GM13976 (cell line): ENCODE data around the gene PGBD4.
"Not testable (repeated sequence)": the region's sequence is repeated elsewhere in the genome, so short reads cannot be mapped to it uniquely, and the experiment has no call there.

ENCODE experiments used
- DNase-seq: peaks from one replicate; pipeline ENCODE4 v3.0.0; 2012; ENCODE audit warnings: low spot score
- in situ Hi-C: fragments of 300-500 bp; cut with MboI; formaldehyde crosslinking; loops from one replicate; pipeline ENCODE4 v1.12.0; 2022; ENCODE audit warnings: low sequenced_read_pairs, mixed read lengths, inconsistent platforms; ENCODE audit not compliant: unreplicated experiment
- TF ChIP-seq, protein P1 (sequence below): IDR thresholded peaks from 2 replicates; pipeline ENCODE4 v1.5.1; 2012; ENCODE audit warnings: borderline replicate concordance, mild to moderate bottlenecking; ENCODE audit not compliant: insufficient read depth; ENCODE audit errors: extremely low read depth, missing control alignments, control extremely low read depth

Gene PGBD4

DNA sequence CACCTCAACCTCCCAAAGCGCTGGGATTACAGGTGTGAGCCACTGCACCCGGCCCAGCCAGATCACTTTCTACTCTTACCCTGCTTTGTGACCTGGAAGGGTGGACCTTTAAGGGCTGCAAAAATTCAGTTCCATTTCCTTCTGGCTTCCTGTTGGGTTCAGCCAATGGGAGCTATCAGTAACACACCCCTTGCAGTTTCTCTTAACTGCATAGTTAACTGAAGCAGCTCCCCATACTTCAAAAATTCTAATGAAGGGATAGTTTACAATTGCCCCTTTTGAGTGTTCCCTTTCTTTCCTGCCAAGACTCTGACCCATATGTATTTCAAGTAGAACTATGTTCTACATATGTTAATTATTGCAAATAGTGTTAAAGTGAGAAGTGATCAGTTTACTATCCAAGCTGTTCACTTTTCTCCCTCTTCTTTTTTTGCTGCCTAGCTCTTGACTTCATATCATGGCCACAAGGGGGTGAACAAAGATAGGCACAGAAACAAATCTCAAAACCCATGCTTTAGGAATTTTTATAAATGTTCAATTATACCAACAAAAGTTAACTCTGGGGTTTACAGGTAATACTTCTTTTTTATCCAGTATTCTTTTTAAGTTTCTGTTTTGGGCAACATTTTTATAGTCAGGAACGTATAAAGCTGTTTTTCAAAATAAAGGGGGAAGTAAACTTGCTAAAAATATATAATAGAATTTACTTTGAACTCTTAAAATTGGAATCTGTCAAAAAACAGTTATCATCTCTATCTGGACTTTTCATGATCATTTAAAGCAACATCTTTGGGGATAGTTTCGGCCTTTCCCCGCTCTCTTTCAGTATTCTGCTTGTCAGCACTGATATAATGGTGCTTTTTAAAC is 8.1 kb downstream of the PGBD4 start:
- in situ Hi-C loops, result loop anchor here (10.0 kb wide), 1 partner anchor 105 kb away; the partner anchor contains the start of gene KATNBL1
- TF ChIP-seq, protein P1, sequence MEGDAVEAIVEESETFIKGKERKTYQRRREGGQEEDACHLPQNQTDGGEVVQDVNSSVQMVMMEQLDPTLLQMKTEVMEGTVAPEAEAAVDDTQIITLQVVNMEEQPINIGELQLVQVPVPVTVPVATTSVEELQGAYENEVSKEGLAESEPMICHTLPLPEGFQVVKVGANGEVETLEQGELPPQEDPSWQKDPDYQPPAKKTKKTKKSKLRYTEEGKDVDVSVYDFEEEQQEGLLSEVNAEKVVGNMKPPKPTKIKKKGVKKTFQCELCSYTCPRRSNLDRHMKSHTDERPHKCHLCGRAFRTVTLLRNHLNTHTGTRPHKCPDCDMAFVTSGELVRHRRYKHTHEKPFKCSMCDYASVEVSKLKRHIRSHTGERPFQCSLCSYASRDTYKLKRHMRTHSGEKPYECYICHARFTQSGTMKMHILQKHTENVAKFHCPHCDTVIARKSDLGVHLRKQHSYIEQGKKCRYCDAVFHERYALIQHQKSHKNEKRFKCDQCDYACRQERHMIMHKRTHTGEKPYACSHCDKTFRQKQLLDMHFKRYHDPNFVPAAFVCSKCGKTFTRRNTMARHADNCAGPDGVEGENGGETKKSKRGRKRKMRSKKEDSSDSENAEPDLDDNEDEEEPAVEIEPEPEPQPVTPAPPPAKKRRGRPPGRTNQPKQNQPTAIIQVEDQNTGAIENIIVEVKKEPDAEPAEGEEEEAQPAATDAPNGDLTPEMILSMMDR, result peak; percentile 64
- peak; percentile 38 for DNase-seq

DNA sequence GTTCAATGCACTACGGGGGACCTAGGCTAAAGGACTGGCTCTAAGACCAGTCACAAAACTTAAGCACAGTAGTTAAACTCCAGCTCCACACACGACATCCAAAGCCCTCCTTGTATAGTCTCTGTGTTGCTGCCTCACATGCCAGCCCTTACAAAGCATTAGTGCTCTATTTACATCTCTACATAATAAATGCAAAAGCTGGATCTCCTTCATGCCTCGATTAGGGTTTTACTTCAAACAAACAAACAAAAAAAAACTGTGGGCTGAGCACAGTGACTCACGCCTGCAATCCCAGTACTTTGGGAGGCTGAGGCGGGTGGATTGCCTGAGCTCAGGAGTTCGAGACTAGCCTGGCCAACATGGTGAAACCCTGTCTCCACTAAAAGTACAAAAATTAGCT is 9.6 kb downstream of the PGBD4 start:
- in situ Hi-C loops, result no loop called here
- TF ChIP-seq, protein P1, result no peak
- DNase-seq, result no peak

DNA sequence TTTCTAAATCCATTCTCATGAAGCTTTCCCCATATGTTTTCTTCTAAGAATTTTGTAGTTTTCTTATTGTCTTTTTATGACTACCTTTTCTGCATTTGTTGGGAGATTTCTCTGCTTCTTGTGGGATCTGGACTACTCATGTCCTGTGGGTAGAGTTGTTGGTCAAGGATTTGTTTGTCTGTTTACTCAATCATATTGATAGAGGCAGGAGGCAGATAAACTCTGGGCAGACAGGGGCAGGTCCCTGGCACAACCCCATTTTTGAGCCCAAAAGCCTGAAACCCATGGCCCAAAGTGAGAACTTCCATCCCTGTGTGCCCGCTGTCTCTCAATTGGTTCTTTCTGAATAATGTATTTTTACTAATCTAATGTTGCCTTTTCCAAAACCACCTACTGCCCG is 12.3 kb downstream of the PGBD4 start:
- TF ChIP-seq, protein P1, result no peak
- no peak for DNase-seq
- in situ Hi-C loops, result no loop called here

DNA sequence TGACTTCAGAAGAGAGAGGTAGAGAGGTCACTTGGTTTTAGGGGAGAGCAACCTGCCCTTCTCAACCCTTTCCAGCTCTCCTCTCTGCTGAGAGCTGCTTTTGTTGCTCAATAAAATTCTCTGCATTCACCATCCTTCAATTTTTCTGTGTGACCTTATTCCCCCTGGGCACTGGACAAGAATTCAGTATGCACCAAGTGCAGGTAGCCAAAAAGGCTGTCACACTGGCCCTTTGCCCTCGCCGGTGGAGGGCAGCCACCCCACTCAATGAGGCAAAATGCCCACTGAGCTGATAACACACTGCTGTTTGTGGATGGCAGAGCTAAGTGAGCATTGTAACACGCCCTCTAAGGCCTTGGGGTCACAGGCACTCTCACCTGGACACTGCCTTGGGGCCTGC is 12.9 kb downstream of the PGBD4 start:
- TF ChIP-seq, protein P1, result no peak
- no peak for DNase-seq
- in situ Hi-C loops, result no loop called here

DNA sequence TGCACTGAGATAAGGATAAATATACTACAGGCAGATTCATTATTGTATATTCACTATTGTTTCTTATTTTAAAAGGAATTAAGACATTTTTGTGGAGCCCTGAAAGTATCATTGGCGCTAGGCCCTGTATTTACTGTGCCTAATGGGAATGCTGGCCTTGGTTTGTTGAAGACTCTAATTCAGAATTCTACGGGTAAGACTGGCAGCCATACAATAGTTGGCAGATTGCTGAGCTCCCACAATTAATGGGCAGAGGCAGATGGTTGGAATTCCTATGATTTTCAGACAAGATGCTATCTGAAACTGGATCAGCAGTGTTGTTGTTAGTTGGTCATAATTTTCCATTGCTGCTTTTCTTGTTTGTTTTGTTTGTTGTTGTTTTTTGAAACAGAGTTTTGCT is 14.7 kb downstream of the PGBD4 start:
- TF ChIP-seq, protein P1, result no peak
- DNase-seq, result no peak
- in situ Hi-C loops, result no loop called here

DNA sequence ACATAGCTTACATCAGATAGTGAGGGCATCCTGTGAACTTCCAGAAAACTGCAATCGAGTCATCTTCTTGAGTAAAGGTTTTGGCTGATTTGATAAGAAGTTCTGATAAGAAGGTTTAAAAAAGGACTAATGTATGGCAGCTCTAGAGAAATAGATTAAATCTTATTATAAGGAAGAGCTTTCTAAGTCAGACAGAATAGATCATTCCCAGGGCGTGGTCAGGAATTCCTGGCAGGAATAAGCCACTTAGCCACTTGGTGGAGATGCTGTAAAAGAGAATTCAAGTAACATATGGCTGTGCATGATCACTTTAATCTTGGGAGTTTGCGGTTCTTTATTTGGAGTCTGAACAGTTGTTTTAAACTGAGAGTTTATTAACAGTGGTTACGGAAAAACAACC is 17.4 kb downstream of the PGBD4 start:
- no peak for DNase-seq
- in situ Hi-C loops, result no loop called here
- TF ChIP-seq, protein P1, result no peak

DNA sequence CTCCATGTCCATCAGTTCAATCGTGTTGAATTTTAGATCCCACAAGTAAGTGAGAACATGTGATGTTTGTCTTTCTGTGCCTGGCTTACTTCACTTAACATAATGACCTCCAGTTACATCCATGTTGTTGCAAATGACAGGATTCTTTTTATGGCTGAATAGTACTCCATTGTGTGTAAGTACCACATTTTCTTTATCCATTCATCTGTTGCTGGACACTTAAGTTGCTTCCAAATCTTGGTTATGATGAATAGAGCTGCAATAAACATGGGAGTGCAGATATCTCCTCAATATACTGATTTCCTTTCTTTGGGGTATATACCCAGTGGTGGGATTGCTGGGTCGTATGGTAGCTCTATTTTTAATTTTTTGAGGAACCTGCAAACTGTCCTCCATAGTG is 18.5 kb downstream of the PGBD4 start:
- in situ Hi-C loops, DNase-seq: not testable (repeated sequence)

DNA sequence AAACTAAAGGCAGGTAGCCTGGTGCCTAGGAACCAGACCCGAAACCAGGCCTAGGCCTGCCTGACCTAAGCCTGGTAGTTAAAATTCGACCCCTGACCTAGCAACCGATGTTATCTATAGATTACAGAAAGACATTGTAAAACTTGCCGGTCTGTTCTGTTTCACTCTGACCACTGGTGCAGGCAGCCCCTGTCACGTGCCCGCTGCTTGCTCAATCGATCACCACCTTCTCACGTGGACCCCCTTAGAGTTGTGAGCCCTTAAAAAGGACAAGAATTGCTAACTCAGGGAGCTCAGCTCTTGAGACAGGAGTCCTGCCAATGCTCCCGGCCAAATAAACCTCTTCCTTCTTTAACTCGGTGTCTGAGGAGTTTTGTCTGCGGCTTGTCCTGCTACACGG is 19.9 kb downstream of the PGBD4 start:
- DNase-seq, in situ Hi-C loops: not testable (repeated sequence)
